Measurements from ENCODE around the gene RPS27.

DNA sequence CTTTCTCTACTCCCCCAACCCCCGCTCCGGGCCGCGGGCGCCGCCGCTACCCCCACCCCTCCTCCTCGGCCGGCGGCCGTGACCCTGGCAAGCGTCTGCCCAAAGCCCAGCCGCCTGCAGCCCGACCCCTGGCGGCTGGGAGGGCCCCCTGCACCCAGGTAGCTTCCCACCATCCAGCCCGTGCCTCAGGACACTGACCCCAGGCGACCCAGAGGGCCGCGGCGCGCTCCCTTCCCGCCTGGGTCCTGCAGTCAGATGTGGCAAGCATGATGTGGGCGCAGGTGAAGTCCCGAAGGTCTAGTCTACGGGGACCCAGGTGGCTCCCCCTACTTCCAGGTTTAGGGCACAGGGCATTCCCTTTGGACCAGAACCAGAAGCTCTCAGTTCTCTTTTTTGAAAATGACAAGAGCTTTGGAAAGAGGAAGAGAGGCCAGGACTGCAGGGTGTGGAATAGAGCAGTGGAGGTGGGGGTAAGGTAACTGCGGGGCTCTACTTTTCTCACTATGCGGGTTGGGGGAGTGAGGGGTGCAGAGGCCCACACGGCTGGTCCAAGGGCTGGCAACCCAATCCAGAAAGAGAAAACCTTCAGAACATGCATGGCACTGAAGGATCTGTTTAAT lies 43.8 kb upstream of the RPS27 start, which contains the start of gene DENND4B:
- TF ChIP-seq SIN3A (IDR thresholded peaks at IDR 0.05; ENCODE audit: borderline replicate concordance, insufficient read depth, low read length) (peak; percentile 88; the same call in 1 of the 2 replicates), TAF1 (IDR thresholded peaks at IDR 0.05; ENCODE audit: borderline replicate concordance, insufficient read depth, low read length) (peak; percentile 88)
- TF ChIP-seq, protein P1, sequence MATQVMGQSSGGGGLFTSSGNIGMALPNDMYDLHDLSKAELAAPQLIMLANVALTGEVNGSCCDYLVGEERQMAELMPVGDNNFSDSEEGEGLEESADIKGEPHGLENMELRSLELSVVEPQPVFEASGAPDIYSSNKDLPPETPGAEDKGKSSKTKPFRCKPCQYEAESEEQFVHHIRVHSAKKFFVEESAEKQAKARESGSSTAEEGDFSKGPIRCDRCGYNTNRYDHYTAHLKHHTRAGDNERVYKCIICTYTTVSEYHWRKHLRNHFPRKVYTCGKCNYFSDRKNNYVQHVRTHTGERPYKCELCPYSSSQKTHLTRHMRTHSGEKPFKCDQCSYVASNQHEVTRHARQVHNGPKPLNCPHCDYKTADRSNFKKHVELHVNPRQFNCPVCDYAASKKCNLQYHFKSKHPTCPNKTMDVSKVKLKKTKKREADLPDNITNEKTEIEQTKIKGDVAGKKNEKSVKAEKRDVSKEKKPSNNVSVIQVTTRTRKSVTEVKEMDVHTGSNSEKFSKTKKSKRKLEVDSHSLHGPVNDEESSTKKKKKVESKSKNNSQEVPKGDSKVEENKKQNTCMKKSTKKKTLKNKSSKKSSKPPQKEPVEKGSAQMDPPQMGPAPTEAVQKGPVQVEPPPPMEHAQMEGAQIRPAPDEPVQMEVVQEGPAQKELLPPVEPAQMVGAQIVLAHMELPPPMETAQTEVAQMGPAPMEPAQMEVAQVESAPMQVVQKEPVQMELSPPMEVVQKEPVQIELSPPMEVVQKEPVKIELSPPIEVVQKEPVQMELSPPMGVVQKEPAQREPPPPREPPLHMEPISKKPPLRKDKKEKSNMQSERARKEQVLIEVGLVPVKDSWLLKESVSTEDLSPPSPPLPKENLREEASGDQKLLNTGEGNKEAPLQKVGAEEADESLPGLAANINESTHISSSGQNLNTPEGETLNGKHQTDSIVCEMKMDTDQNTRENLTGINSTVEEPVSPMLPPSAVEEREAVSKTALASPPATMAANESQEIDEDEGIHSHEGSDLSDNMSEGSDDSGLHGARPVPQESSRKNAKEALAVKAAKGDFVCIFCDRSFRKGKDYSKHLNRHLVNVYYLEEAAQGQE (IDR thresholded peaks at IDR 0.05; ENCODE audit: insufficient read depth in 1 of 2, low read depth in 2 of 2, low read length in 2 of 2): peak; percentile 23 to 40; a peak in 1 of 4 replicates

All from PFSK-1 (cell line).